Measurements from ENCODE around the gene MTUS2. TPM values are rescaled to one million over a fixed set of nuclear protein-coding genes. Genes with fewer than 3 reads are reported as not detected.

The MTUS2 gene
- total RNA-seq, 1 experiment from 2014 or later, result 0.24 TPM

DNA sequence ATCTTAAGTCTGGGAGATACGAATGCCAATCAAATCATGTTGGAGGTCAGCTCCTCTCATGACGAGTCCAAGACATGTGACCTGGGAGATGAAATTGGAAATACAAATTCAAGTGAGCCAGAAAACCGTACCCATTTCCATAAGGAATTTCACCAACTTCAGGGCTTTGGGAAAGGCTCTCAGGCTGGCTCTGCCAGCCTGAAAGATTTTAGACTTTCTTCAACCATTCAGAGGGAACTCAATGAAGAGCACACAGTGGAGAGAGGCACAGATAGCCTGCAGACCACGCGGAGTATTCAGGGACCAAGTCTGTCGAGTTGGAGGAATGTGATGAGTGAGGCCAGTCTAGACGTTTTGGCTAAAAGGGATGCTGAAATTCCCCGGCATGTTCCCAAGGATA is 204.6 kb downstream of the MTUS2 start:
- no peak for DNase-seq (ENCODE audit: low read depth)

DNA sequence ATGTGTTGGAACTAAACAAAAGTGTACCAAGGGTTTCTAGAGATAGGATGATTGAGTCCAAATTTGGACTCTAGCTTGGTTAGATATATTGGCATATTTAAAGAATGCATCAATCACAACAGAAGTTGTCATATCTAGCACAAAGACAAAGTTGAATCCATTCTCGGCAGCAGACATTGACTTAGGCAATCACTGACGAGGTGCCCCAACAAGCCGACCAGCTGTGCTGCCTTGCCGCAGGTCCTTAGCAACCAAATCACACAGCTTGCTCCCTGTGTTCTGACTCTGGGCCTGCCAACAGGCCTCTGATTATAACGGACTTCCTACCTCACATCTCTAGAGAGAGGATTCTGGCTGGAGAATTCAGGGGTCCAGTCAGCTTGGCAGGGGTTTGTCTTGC is 208.7 kb downstream of the MTUS2 start:
- DNase-seq (ENCODE audit: low read depth), result no peak

- DNase-seq (ENCODE audit: low read depth), result no peak
These were observed 218.6 kb downstream of the MTUS2 start for GRCh38 chr13:29038700-29039099.

- no peak for DNase-seq (ENCODE audit: low read depth)
These were observed 219.1 kb downstream of the MTUS2 start for GRCh38 chr13:29039212-29039611.

DNA sequence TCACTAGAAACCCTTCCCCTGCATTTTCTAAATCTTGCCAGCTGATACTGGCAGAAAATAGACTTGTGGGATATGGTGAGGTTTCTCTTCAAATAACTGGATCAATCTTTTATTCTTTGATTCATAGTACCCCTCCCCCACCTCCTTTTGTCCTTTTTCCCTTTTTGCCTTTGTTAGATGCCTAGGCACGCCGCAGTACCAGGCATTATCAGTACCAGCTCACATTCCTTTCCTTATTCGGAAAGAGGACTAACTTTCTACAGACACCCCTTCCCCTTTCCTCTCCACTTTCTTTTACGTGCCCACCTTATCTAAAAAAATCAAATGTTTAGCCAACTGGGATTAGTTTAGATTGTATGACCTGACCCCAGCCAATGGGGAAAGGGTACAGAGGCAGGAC is 226.4 kb downstream of the MTUS2 start:
- no peak for DNase-seq (ENCODE audit: low read depth)

- DNase-seq (ENCODE audit: low read depth), result no peak
These were observed 229.4 kb downstream of the MTUS2 start for GRCh38 chr13:29049524-29049923.

- DNase-seq (ENCODE audit: low read depth), result no peak
These were observed 230.6 kb downstream of the MTUS2 start for GRCh38 chr13:29050719-29051118.

GRCh38 chr13:29059800-29060199 is 239.7 kb downstream of the MTUS2 start:
- DNase-seq (ENCODE audit: low read depth), result no peak

DNA sequence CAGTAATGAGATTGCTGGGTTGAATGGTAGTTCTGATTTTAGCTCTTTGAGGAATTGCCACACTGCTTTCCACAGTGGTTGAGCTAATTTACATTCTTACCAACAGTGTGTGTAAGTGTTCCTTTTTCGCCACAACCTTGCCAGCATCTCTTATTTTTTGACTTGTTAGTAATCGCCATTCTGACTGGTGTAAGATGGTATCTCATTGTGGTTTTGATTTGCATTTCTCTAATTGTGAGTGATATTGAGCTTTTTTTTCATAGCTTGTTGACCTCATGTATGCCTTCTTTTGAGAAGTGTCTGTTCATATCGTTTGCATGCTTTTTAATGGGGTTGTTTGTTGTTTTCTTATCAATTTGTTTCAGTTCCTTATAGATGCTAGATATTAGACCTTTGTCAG is 245.0 kb downstream of the MTUS2 start:
- no peak for DNase-seq (ENCODE audit: low read depth)

GRCh38 chr13:29067306-29067945 is 247.3 kb downstream of the MTUS2 start:
- no peak for DNase-seq (ENCODE audit: low read depth)

- no peak for DNase-seq (ENCODE audit: low read depth)
These were observed 253.6 kb downstream of the MTUS2 start for GRCh38 chr13:29073755-29074154.

DNA sequence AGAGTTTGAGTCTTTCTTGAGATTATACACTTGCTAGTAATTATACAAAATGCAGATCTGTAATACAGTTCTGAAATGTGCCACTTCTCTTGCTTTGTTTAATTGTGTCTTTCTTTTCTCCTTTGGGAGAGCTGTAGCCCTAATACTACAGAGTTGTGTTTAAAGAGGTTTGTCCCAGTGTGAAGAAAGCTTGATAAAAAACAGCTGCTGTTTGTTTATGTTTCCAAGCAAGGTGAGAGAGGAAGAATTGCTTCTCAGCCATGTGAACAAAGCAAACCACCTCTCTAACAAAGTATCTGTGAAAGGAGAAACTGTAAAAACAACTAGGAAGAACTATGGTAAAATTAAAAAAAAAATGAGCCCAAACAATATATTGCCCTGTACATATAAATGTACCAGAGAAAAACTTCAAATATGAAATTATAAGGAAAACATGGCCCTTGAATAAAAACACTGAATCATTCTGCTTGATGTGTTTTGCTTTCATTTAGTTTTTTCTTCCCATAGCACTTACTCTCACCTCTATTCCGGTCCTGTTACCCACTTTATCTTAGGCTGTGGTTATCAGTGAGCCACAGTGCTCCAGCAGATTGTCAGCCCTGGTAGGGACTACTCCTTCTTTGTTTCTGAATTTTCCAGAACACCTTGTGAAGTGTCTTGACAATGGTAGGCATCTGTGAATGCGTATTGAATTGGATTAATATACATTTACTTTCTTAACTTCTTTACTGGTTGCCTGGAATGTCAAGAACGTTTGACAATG is 257.1 kb downstream of the MTUS2 start:
- no peak for DNase-seq (ENCODE audit: low read depth)

- DNase-seq (ENCODE audit: low read depth), result no peak
These were observed 260.9 kb downstream of the MTUS2 start for GRCh38 chr13:29081036-29081435.

DNA sequence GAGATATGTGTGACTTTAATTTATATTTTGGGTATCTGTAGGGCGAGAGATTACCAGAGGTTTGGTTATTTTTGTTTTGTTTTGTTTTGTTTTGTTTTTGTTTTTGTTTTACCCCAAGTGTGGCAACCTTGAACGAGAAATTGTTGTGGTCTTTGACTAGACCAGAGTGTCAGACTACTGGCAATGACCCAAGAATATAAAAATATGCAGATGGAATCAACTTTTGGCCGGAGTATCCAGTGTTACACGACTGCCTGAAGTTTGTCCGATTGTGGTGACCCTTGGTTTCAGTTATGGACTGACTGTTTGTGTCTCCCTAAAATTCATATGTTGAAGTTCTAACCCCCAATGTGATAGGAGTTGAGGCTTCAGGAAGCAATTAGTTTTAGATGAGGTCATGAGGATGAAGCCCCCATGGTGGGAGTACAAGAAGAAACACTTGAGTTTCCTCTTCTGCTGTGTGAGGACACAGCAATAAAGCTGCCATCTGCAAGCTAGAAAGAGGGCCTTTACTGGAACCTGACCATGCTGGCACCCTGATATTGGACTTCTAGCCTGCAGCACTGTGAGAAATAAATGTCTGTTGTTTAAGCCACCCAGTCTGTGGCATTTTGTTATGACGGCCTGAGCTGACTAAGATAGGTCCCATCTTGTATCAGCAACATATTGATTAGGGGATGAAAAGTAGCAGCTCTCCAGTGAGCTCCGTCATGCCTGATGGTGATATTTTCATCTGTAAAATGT is 261.7 kb downstream of the MTUS2 start:
- DNase-seq (ENCODE audit: low read depth), result no peak

DNA sequence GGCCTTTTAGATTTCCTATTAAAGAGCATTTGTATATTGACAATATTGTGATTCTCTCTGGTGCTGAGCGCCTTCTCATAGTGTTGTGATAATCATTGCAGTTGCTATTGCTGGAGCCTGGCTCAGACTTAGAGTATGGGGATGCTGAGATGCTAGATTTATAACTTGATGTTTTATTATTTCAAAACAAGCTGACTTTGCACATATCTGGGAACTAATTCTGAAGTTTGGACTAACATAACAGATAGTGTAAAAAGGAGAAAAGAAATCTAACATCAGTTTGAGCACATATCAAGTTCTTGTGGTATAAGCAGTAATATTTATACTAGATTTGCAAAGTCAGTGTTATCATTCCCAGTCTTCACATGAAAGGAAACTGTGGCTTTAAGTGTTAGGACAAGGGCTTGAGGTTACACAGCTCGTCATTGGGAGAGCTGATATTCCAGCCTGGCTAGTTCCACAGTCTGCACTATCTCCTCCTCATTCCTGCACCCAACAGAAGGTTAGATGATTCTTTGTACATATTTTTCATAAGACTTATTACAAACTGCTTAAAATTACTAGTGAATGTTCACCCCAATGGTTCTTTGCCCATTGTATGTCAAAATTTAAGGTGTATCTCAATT is 279.8 kb downstream of the MTUS2 start:
- DNase-seq (ENCODE audit: low read depth), result no peak

GRCh38 chr13:29100758-29101157 is 280.6 kb downstream of the MTUS2 start:
- no peak for DNase-seq (ENCODE audit: low read depth)

GRCh38 chr13:29101409-29101808 is 281.3 kb downstream of the MTUS2 start:
- DNase-seq (ENCODE audit: low read depth), result no peak

DNA sequence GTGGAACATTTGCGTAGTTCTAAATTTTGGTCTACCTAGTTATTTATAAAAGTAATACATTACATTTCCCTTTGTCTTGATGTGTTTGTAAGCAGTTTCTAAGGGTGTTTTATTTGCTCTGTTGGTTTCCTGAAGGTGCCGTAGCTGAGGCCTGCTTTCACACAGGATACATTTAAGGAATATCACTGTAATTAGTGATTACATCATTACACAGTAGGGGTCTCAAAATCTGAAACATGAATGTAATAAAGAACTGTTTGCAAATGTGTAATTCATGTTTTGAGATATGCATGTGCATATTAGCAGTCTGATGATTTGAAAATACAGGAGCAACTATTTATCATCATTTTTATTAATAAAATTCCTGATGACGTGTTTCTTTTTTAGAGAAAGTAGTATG is 281.8 kb downstream of the MTUS2 start:
- no peak for DNase-seq (ENCODE audit: low read depth)

DNA sequence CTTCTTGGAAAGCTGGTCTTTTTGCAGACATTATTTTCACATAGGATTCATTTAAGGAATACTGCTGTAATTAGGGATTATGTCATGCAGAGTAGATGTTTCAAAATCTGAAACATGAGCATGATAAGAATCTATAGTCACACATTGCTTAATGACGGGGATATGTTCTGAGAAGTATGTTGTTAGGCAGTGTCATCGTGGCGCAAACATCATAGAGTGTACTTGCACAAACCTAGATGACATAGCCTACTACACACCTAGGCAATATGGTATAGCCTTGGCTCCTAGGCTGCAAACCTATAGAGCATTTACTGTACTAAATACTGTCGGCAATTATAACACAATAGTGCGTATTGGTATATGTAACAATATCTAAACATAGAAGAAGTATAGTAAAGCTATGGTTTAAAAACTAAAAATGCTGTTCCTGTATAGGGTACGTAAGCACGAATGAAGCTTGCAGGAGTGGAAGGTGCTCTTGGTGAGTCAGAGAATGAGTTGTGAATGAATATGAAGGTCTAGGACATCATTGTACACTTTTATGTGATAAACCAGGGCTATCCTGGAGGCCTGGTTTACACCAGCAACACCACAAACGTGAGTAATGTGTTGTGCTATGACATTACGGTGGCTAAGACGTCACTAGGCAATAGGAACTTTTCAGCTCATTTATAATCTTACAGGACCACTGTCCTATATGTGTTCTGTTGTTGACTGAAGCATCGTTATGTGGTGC is 283.1 kb downstream of the MTUS2 start:
- no peak for DNase-seq (ENCODE audit: low read depth)

GRCh38 chr13:29104461-29104860 is 284.3 kb downstream of the MTUS2 start:
- no peak for DNase-seq (ENCODE audit: low read depth)

GRCh38 chr13:29105779-29106178 is 285.6 kb downstream of the MTUS2 start:
- no peak for DNase-seq (ENCODE audit: low read depth)

- DNase-seq (ENCODE audit: low read depth), result no peak
These were observed 286.5 kb downstream of the MTUS2 start for GRCh38 chr13:29106651-29107050.

All from RPMI7951 (cell line).